Neuronal stem cell (in vitro differentiated cells): ENCODE data around the gene DUOX2.
A peak's percentile ranks its signal among the peaks of the same experiment; 100 is the strongest.

Experiments used
- DNase-seq: peaks from one replicate; pipeline ENCODE4 v3.0.0-alpha.2; 2013; ENCODE audit warnings: low spot score
- H2AFZ ChIP-seq: one replicate; pipeline ENCODE4 v1.6.1; 2013; ENCODE audit warnings: mild to moderate bottlenecking, low read length, inconsistent platforms
- H2AK5ac ChIP-seq: 2 replicates; pipeline ENCODE4 v1.6.1; 2013; ENCODE audit warnings: low read depth, mild to moderate bottlenecking, inconsistent platforms, low read length, moderate library complexity, mixed read lengths
- H2BK120ac ChIP-seq: 2 replicates; pipeline ENCODE4 v1.6.1; 2013; ENCODE audit warnings: low read depth, mild to moderate bottlenecking, inconsistent platforms, low read length, moderate library complexity, mixed read lengths
- H2BK12ac ChIP-seq: one replicate; pipeline ENCODE4 v1.6.1; 2013; ENCODE audit warnings: low read length, inconsistent platforms
- H2BK15ac ChIP-seq: 2 replicates; pipeline ENCODE4 v1.6.1; 2013; ENCODE audit warnings: mild to moderate bottlenecking, low read length, inconsistent platforms, mixed read lengths
- H2BK5ac ChIP-seq: one replicate; pipeline ENCODE4 v1.6.1; 2013; ENCODE audit warnings: inconsistent platforms, mild to moderate bottlenecking, low read length, moderate library complexity
- H3K14ac ChIP-seq: one replicate; pipeline ENCODE4 v1.6.1; 2013; ENCODE audit warnings: low read length, inconsistent platforms
- H3K18ac ChIP-seq: 2 replicates; pipeline ENCODE4 v1.6.1; 2013; ENCODE audit warnings: low read length, inconsistent platforms
- H3K23ac ChIP-seq: 2 replicates; pipeline ENCODE4 v1.6.1; 2013; ENCODE audit warnings: low read depth, mild to moderate bottlenecking, mixed read lengths, low read length, inconsistent platforms; ENCODE audit not compliant: poor library complexity
- H3K27ac ChIP-seq: replicated peaks from 3 replicates; pipeline ENCODE4 v1.5.1; 2013; ENCODE audit warnings: low read length, inconsistent platforms
- H3K27me3 ChIP-seq, 3 experiments: 2 replicates each; pipeline ENCODE4 v1.6.1; 2013; ENCODE audit warnings: low read length in 3 of 3, mild to moderate bottlenecking in 2 of 3, inconsistent platforms in 1 of 3, low read depth in 1 of 3, mixed read lengths in 1 of 3, moderate library complexity in 1 of 3; ENCODE audit not compliant: control insufficient read depth in 3 of 3, insufficient read depth in 3 of 3
- H3K36me3 ChIP-seq, 2 donors: replicated peaks in 1 of 2; 2 replicates each; pipeline ENCODE4 v1.6.1; 2013; ENCODE audit warnings: low read length in 2 of 2; ENCODE audit not compliant: control insufficient read depth in 2 of 2, insufficient read depth in 2 of 2
- H3K4ac ChIP-seq: 2 replicates; pipeline ENCODE4 v1.6.1; 2013; ENCODE audit warnings: inconsistent platforms, mild to moderate bottlenecking, low read length, moderate library complexity
- H3K4me1 ChIP-seq, 2 donors: 1 replicate in 1 of 2; 2 replicates in 1 of 2; pipeline ENCODE4 v1.6.1; 2013; ENCODE audit warnings: low read length in 2 of 2, low read depth in 1 of 2; ENCODE audit not compliant: control insufficient read depth in 2 of 2, insufficient read depth in 1 of 2
- H3K4me2 ChIP-seq: one replicate; pipeline ENCODE4 v1.6.1; 2013; ENCODE audit warnings: mild to moderate bottlenecking, low read length, inconsistent platforms; ENCODE audit not compliant: insufficient read depth, poor library complexity, severe bottlenecking
- H3K4me3 ChIP-seq, 2 donors: 2 replicates each; pipeline ENCODE4 v1.5.1; 2013; ENCODE audit warnings: low read length in 2 of 2, mild to moderate bottlenecking in 2 of 2, inconsistent platforms in 1 of 2, moderate library complexity in 1 of 2
- H3K79me1 ChIP-seq: one replicate; pipeline ENCODE4 v1.6.1; 2013; ENCODE audit warnings: low read depth, mild to moderate bottlenecking, inconsistent platforms, low read length, moderate library complexity
- H3K9ac ChIP-seq: one replicate; pipeline ENCODE4 v1.6.1; 2013; ENCODE audit warnings: mild to moderate bottlenecking, low read depth, low read length, inconsistent platforms; ENCODE audit not compliant: poor library complexity
- H3K9me3 ChIP-seq, 2 donors: replicated peaks in 1 of 2; 2 replicates each; pipeline versions ENCODE3 to v1.6.1; 2013; ENCODE audit warnings: low read length in 2 of 2, mild to moderate bottlenecking in 2 of 2, inconsistent platforms in 1 of 2, low read depth in 1 of 2, mixed read lengths in 1 of 2, moderate library complexity in 1 of 2; ENCODE audit not compliant: control insufficient read depth in 2 of 2, insufficient read depth in 1 of 2
- H4K8ac ChIP-seq: one replicate; pipeline ENCODE4 v1.6.1; 2013; ENCODE audit warnings: low read depth, mild to moderate bottlenecking, inconsistent platforms, low read length, moderate library complexity
- H4K91ac ChIP-seq: one replicate; pipeline ENCODE4 v1.6.1; 2013; ENCODE audit warnings: low read length, low read depth, mild to moderate bottlenecking, inconsistent platforms; ENCODE audit not compliant: poor library complexity
- WGBS, 2 donors: extraction: QIAGEN DNeasy Blood & Tissue Kit; methylation state at CpG; one replicate each; pipeline ENCODE4 v1.1.7; 2013; ENCODE audit warnings: missing lambda C conversion rate in 2 of 2, mixed read lengths in 1 of 2; ENCODE audit not compliant: insufficient read length in 2 of 2, insufficient replicate concordance in 1 of 2; ENCODE audit errors: extremely low coverage in 2 of 2; 5-methylcytosine and 5-hydroxymethylcytosine counted together

The DUOX2 gene

DNA sequence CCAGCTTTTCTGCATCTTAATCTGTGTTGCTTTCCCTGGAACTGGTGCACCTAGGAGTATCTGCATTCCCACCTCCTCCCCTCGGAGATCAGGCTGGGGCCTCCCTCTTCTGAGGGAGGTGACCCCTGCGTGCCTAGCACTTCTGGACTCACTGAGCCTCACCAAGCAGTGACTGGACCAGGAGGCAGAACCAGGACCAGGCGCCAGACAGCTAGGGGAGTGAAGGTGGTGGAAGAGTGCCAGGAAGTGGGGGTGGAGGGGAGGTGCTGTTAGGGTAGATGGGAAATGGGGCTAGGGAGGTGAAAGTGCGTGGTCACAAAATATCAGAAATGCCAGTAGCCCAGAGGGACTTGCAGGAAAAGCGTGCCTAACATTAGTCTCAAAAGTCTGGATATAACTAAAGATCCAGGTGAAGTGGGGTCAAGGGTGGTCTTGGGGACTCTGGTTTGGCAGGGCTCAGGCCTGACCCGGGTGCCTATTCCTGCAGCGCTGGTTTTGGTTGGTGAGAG, 1.4 kb upstream of the DUOX2 start:
- peaks cover 4 to 22% of the 10 kb centered on the region in 2 donors for H3K4me1 ChIP-seq
- no CpG with 5 or more reads among the region's 7 CpGs for WGBS, 2 donors
- H2BK15ac ChIP-seq = no peak overlapping the region
- H3K4me3 ChIP-seq = no peak overlapping the region
- H2BK120ac ChIP-seq = no peak overlapping the region
- H3K23ac ChIP-seq = no peak overlapping the region
- peaks cover 63 to 85% (median 77%) of the 10 kb centered on the region in 3 experiments for H3K27me3 ChIP-seq
- H3K9me3 ChIP-seq = peaks cover 0 to 2% of the 10 kb centered on the region in 2 donors
- no peak overlapping the region for H4K8ac ChIP-seq
- H2BK5ac ChIP-seq = no peak overlapping the region
- no peak overlapping the region for H2AFZ ChIP-seq
- H3K14ac ChIP-seq = no peak overlapping the region
- DNase-seq = no peak
- no peaks in the 10 kb centered on the region for H3K79me1 ChIP-seq
- no peak overlapping the region for H2BK12ac ChIP-seq
- H3K36me3 ChIP-seq = no peaks in the 10 kb centered on the region
- H3K4ac ChIP-seq = no peak overlapping the region
- no peak overlapping the region for H3K18ac ChIP-seq
- H3K27ac ChIP-seq = no peak overlapping the region
- no peak overlapping the region for H3K4me2 ChIP-seq
- H4K91ac ChIP-seq = no peak overlapping the region
- no peak overlapping the region for H2AK5ac ChIP-seq
- H3K9ac ChIP-seq = no peak overlapping the region

DNA sequence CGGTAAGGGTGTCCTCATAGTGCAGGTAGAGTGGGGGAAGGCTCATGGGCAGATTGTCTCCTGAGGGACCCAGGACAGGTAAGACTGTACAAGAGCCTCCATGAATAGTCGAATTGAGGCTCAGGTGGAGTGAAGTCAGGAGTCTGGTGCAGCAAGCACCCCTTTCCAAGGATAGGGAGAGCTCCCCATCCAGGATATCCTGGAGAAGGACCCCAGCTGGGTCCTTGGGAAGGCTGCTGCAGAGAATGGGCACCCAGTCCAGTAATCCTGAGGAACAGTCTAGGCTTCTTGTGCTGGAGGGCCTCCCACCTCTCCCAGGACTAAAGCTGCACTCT, 746 bp upstream of the DUOX2 start:
- Histone ChIP-seq H3K23ac (peak overlapping the region; percentile 8), H4K91ac (no peak overlapping the region), H2AFZ (peak overlapping the region; percentile 72), H2AK5ac (no peak overlapping the region), H3K4me2 (no peak overlapping the region), H3K4ac (no peak overlapping the region), H2BK15ac (no peak overlapping the region), H2BK12ac (no peak overlapping the region), H3K18ac (peak overlapping the region; percentile 11), H2BK120ac (no peak overlapping the region), H3K14ac (no peak overlapping the region), H3K4me3 (no peak overlapping the region), H2BK5ac (no peak overlapping the region), H3K36me3 (no peaks in the 10 kb centered on the region), H3K27ac (no peak overlapping the region), H4K8ac (no peak overlapping the region), H3K4me1 (peaks cover 4 to 22% of the 10 kb centered on the region in 2 donors), H3K27me3 (peaks cover 67 to 85% (median 83%) of the 10 kb centered on the region in 3 experiments), H3K79me1 (no peaks in the 10 kb centered on the region), H3K9me3 (peaks cover 0 to 3% of the 10 kb centered on the region in 2 donors), H3K9ac (no peak overlapping the region)
- DNase-seq = no peak
- WGBS, 2 donors = no CpG with 5 or more reads among the region's 2 CpGs

DNA sequence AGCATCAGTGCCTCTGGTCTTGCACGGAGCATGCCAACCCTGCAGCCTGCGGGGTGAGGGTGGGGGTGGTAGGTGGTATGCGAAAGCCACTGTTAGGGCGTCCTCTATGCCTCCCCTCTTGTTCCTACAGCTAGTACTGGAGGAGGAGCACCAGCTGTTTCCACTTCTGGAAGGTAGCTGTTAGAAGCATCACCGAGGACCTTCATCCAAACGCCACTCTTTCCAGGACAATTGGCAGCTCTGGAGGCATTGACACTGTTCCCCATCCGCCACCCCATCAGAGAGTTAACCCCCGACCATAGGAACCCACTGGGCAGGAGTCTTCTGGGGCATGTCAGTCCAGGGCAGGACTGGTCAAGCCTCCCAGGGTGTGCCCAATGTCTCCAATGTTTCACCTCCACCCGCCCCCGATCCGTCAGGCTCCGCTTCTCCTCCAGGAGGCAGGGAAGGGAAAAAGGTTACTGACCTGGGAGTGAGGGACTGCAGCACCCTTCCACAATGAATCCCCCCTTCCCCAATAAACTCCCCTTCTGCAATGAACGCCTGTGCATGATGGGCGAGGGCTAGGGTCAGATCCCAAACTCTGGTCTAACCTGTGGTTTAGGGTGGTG, 487 bp downstream of the DUOX2 start:
- DNase-seq = no peak

GRCh38 chr15:45112591-45113379, 1.2 kb downstream of the DUOX2 start:
- peak overlapping the region; percentile 63 for H3K14ac ChIP-seq
- peak overlapping the region; percentile 32 for H3K4me2 ChIP-seq
- peaks cover 3 to 22% of the 10 kb centered on the region in 2 donors for H3K4me1 ChIP-seq
- no peaks in the 10 kb centered on the region for H3K36me3 ChIP-seq
- no peak for DNase-seq
- peak overlapping the region; percentile 39 for H2BK15ac ChIP-seq
- H2AFZ ChIP-seq = peak overlapping the region; percentile 75
- no peak overlapping the region for H3K9ac ChIP-seq
- H3K27me3 ChIP-seq = peaks cover 69 to 95% (median 87%) of the 10 kb centered on the region in 3 experiments
- H3K4me3 ChIP-seq = peak overlapping the region in 1 of 2 donors; percentile 54
- no peak overlapping the region for H2BK120ac ChIP-seq
- H2BK5ac ChIP-seq = peak overlapping the region; percentile 31
- H3K18ac ChIP-seq = peak overlapping the region; percentile 44
- WGBS, 2 donors = no CpG with 5 or more reads among the region's 58 CpGs
- peak overlapping the region; percentile 80 for H3K23ac ChIP-seq
- no peak overlapping the region for H3K27ac ChIP-seq
- peaks cover 0 to 5% of the 10 kb centered on the region in 2 donors for H3K9me3 ChIP-seq
- H4K8ac ChIP-seq = peak overlapping the region; percentile 32
- H3K79me1 ChIP-seq = no peaks in the 10 kb centered on the region
- H2AK5ac ChIP-seq = peak overlapping the region; percentile 81
- H2BK12ac ChIP-seq = no peak overlapping the region
- H3K4ac ChIP-seq = no peak overlapping the region
- no peak overlapping the region for H4K91ac ChIP-seq

More for the DNA sequence above, 487 bp downstream of the DUOX2 start:
- H3K36me3 ChIP-seq = no peaks in the 10 kb centered on the region
- H2AK5ac ChIP-seq = peak overlapping the region; percentile 81
- H3K18ac ChIP-seq = no peak overlapping the region
- peak overlapping the region; percentile 80 for H3K23ac ChIP-seq
- no peak overlapping the region for H2BK5ac ChIP-seq
- H3K4me3 ChIP-seq = no peak overlapping the region
- no peak overlapping the region for H2BK12ac ChIP-seq
- no peak overlapping the region for H2AFZ ChIP-seq
- peak overlapping the region; percentile 0 for H3K4me2 ChIP-seq
- H3K9me3 ChIP-seq = peaks cover 0 to 3% of the 10 kb centered on the region in 2 donors
- H3K14ac ChIP-seq = peak overlapping the region; percentile 63
- no peak overlapping the region for H3K9ac ChIP-seq
- no peak overlapping the region for H2BK120ac ChIP-seq
- H4K91ac ChIP-seq = no peak overlapping the region
- H3K27ac ChIP-seq = no peak overlapping the region
- H3K4ac ChIP-seq = no peak overlapping the region
- H4K8ac ChIP-seq = no peak overlapping the region
- H3K4me1 ChIP-seq = peaks cover 4 to 22% of the 10 kb centered on the region in 2 donors
- WGBS, 2 donors = no CpG with 5 or more reads among the region's 14 CpGs
- no peaks in the 10 kb centered on the region for H3K79me1 ChIP-seq
- peaks cover 69 to 89% (median 86%) of the 10 kb centered on the region in 3 experiments for H3K27me3 ChIP-seq
- H2BK15ac ChIP-seq = peak overlapping the region; percentile 39
